HG03521 (cell line): Measurements from ENCODE around the gene C1orf116.
"Not testable (repeated sequence)": the region's sequence is repeated elsewhere in the genome, so short reads cannot be mapped to it uniquely, and the experiment has no call there.

Experiments
- ATAC-seq: cut with Tn5 transposase; IDR thresholded peaks from one replicate; pipeline ENCODE4 v1.9.1; 2021; ENCODE audit warnings: mild to moderate bottlenecking, moderate library complexity; ENCODE audit not compliant: unreplicated experiment

Gene C1orf116

DNA sequence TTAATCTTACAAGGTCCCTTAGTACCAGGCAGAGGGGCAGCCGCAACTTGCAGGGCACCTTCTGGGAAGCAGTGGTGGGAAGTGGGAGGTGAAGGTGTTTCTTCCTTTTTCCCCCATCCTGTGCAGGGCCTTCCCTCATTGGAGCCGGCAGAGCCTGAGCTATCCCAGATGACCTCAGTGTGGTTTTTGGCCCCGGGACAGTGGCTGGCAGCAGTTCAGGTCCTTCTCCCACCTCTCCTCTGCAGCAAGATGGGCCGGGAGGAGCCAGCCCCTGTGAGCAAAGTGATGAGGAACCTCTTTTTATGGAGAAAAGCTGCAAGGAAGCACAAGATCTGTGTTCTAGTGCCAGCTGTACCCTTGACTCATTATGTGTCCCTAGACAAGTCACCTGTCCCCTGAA, 27.3 kb upstream of the C1orf116 start:
- ATAC-seq = no peak

DNA sequence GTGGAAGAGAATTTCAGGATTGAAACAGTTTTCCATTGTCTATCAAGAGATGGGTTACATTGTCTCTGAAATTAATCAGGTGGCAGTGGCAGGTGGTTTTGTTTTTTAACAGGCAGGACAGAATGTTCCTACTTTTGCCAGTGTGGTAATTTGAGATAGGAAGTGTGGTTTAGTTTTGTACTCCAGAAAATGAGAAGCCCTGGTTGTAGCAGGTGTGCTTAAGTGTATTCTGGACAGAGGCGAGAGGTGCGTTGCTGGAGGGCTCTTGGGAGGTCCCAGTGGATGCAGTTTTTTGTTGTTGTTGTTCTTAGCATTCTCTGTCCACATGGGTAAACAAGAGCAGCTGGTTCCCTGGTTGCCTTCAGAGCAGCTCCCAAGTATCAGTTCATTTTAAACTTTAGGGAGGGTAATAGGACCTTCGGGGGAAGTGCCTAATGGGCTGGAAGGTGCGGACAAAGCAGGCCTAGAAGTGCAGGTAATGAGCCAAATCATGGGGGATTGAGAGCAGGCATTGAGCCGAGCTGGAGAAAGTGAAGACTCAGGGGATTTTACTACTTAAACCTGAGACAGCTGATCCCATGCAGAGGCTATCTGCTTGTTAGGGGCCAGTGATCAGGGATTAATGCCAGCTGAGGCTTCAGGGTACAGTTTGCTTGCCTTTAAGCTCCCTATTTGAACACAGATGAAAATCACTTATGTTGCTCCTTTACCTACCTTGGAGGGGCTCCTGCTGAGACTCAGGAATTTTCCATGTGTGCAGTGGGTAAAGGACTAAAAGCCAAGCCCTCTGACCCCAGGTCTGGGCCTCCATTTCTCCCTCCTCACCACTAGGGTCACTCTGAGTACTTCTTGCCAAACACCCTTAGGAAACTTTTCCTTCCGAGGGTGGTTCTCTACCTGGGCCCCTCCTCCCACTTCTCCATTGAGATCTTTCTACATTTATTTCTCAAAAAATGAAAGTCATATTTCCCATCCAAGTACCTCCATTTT, 26.6 kb upstream of the C1orf116 start:
- no peak for ATAC-seq

DNA sequence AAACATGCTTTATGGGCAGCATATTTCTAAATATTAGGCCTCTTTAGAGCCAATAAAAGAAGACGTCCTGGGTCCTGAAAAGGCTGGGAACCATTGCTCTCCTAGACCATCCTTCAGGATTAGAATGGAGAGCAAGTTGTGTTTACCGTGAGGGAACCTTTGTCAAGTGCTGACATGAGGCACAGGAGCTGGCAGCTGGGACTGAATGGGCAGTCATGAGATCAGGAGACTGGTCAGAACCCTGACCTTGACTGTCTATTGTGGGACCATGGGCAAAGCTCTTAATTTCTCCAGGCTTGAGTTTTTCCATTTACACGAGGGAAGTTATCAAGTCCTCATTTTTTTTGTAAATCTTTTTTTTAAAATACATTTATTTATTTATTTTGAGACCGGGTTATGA, 25.7 kb upstream of the C1orf116 start:
- ATAC-seq = no peak

DNA sequence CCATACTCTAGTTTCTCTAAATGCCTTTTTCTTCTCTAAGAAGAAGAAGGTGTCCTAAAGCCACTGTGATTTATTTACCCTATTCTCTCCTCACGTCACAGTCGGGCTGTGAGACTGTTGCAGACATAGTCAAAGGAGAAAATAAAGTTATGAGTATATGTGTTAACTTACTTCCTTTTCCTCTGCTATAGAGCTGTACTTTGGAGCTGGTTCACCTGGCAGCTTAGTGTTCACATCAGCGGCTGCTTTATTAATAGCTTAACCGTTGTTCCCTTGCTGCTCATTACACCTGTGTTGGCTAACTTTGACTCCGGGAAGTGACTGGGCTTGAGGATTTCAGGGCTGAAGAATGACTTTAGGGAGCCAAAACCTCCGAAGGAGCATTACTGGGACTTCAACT, 24.1 kb upstream of the C1orf116 start:
- no peak for ATAC-seq

DNA sequence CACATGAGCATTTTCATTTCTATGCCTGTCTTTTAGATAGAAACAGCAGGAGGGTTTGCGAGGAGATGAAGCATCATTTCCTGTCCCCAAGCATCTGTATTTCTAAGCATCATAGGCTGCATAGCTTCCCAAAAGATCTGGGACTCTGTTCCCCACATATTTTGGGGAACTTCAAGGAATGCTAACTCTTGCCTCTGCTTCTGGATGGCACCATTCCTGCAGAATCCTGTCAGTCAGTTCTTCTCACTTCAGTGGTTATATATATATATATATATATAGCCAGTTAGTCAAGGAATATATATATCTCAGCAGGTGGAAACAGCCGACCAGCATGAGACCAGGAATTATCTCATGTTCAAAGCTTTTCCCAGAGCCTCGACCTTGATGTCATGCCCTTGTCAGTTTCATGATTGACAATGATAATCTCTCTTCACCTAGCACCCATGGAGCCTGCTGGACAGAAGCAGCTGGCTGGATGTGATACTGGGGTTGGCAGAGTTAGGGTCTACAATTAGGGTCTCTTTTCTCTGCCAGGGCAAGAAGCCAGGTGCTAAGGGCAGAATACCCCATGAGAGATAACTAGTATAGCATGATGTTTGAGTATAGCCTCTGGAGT, 22.9 kb upstream of the C1orf116 start:
- no peak for ATAC-seq

DNA sequence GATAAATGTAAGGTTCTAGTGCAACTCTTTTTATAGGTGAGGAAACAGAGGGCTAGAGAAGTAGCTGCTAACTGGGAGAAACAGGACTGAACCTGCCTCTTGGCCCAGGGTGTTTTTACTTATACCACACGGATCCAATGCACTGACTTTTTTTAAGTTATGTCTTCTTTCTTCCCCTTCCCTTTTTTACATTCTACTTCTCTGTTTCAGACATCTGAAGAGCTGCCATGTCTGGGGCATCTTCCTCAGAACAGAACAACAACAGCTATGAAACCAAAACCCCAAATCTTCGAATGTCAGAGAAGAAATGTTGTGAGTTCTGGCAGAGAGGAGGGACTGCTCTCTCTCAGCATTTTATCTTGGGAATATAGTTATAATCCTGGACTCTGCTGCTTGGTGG, 21.9 kb upstream of the C1orf116 start:
- no peak for ATAC-seq

DNA sequence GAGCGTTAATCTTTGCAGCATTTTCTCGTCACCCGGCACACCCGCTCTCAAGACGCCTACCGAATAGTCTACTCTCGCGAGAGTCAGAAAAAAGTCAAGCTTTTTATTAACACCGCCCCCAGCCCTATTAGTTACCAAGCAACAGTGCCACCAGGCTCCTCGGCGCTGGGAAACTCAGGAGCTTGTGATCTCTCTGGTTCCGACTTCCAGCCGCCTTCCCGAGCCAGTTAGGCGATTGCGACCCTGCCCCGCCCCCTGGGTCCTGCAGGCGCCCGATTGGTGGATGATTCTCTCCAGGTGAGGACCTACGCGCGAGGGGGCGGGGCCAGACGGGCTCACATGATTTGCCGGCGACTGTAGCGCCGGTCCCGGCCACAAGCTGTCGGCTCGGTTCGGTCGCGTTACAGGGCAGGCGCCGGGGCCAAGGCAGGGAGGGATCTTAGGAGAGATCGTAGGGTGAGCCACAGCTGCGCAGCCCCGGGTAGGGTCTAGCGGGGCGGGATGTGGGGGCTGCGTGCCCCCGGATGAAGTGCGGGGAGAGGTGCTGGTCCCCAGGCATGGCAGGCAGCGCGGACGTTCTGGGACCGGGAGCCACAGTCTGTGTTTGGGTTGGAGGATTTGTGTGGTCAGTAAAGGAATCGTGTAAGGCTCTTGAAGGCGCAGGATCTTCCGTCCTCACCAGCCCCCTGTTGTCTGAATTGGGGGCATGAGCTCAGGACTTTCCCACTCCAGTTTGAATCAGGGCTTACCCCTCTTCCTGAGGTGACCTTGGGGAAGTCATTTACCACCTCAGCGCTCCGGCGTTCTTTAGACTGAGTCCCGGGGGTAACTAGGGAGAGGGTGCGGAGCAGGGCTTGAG, 20.6 kb upstream of the C1orf116 start, which contains the start of gene PFKFB2:
PFKFB2 (plus strand) TSS at position 365 of the 859 bp plus-strand sequence. CDS start 1,443 bp downstream, outside the sequence.
- ATAC-seq = peak; percentile 78

DNA sequence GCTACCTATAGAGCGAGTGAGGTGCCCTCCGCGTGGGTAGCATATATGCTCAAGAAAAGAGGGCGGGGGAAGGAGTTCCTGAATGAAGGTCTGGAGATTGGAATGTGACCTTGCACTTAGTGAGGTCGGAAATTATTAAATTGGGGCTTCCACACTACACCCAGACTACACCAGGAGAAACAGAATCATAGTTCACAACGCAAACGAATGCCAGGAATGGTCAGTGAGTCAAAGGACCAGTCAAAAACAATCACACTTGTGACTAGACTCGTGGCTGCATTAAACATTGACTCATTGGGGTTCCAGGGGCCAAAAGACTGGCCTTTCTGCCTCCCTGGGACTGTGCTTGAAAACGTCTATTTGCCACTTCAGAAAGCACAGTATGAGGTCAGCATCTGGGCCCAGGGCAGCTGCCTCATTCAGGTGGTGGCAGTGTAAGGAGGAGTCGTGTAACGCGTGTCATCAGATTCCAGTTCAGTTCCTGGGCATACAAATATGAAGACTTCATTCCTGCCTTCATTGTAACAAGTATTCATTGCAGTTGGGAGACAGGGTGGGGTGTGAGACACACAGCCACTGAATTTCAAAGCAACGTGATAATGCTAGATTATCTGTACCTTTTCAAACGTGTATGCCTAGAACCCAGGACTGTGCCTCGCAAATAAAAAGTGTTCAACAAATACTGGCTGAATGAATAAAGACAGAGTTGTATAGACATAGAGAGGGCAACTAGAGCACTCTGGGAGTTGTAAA, 18.8 kb upstream of the C1orf116 start, which contains the start of gene YOD1:
YOD1 (minus strand) TSS at position 18 of the 753 bp plus-strand sequence. CDS start 178 bp downstream, outside the sequence.
- no peak for ATAC-seq

DNA sequence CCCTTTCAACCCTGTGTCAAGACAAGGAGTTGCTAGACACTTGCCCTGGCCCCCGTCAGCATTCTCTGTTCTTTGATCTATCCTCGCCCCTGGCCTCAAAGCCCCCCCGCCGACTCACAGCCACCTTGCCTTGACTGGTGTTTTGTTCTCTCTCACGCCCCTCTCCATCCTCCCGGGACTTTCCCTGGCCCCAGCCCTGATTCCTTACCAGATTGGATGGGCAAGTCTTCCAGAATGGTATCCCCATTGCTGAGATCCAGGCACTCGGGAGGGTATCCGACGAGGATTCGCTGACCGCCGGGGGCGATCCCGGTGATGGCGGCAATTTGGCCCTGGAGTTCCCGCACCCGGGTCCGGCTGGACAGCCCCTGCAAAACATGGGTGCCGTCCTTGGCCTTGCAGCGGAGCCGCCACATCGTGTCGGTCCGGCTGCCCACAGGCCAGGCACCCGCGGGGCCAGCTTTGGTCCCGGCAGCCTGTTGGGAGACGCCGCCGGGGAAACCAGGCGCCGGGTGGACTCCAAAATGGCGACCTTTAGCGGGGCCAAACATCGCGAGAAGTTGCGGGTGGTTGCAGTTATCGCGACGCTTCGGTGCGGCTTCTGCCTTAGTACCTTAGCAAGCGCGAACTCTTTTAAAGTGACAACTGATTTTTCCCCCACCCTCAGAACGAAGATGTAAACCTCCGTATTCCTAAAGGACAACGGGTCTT, 18.1 kb upstream of the C1orf116 start:
- ATAC-seq = peak; percentile 39

DNA sequence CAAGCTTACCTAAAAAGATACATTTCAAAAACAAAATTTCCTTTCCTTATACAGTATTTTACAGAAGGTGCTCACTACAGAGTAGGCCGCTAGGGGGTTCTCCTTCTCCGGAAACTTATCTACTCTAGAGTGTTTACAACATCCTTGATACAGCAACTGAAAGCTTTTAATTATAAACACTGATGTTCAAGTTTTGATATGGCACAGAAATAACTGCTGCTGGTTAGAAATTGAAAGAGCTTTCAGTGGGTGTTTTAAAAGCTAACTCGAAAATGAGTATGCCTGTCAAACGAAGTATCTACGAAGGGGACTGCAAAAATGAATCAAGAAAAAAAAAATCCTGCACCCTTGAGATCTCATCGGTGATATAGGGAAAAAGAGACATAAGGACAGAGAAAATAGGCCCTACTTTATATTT, 17.4 kb upstream of the C1orf116 start:
- ATAC-seq = no peak

DNA sequence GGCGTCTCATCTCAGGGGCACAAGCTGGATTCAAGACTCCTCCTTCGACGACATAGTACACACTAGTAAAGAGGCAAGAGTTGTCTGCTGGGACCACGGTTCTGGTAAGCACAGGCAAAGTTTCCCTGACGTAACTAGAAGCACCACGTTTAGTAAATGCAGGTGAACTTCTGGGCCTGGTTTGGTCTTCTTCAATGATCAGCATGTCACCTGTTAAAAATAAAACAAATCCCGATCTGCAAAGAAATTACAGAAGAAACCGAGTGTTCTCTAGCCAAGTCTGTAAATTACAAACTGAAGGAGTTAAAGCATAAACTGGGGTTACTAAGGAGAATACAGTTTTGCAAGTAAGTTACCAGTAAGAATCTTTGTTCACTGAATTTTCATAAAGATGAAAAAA, 17.0 kb upstream of the C1orf116 start:
- no peak for ATAC-seq

DNA sequence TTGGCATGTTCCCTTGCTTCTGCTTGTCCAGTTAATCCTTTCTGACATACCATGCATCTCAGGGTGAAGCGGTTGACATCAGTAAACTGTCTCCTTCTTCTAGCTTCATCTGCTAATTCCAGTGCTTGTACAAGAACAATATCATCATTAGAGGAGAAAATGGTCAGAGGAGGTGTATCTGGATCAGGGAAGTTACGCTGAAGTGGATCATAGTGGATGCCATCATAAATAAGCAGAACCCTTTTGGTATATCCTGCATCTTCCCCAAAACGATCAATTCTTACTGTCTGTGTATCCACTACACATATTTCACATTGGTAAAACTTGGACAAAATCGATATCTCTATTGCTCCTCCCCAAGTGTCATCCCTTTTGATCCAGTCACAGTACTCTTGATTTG, 16.5 kb upstream of the C1orf116 start:
- no peak for ATAC-seq

DNA sequence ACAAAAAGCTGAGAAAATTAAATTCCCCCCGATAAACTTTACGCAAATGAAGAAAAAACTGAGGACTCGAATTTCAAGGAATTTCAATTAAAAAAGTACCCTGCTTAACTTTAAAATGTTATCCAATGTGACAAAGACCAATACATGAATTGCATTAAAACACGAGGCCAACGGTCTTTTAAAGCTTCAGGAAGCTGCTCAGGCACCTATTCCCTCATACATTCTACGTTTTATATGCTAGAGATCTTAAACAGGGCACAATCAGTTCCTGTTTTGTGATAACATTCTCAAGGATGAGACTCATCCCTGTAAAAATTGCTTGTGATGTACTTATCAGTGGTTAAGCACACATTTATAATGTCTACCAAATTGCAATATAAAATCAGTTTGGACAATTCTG, 15.5 kb upstream of the C1orf116 start:
- no peak for ATAC-seq

DNA sequence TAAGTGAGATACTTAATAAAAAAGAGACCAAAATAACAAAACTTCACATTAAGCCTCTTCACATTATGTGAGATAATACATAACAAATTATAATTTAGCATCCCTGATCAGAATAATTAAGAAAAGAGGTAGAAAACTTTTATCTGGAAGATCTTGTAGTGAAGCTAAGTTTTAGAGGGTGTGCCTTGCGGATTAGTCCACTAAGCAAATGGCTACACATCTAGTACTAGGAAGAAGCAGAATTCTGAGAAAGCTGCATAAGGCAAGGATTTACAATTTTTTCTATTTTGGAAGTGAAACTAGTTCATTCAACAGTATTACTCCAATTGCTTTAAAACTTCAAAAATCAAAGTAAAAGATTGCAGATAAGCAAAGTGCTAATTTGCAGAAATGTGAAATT, 14.9 kb upstream of the C1orf116 start:
- ATAC-seq = no peak

DNA sequence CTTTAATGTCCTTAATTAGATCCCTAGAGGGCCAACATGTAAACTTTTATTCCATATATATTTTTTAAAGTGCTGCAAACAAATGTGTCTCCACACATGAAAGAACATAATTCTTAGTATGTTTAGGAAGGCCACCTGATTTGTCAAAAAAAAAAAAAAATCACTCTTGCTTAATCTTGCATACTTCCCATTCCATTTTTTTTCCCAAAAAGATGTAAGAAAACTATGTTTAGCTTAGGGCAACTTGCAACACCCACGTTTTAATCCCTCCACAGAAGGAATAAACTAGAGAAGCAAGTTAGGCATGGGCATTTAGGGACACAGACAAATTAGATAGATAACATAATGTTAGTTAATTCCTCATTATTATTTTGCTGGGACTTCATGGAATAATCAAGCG, 12.9 kb upstream of the C1orf116 start:
- ATAC-seq = no peak

DNA sequence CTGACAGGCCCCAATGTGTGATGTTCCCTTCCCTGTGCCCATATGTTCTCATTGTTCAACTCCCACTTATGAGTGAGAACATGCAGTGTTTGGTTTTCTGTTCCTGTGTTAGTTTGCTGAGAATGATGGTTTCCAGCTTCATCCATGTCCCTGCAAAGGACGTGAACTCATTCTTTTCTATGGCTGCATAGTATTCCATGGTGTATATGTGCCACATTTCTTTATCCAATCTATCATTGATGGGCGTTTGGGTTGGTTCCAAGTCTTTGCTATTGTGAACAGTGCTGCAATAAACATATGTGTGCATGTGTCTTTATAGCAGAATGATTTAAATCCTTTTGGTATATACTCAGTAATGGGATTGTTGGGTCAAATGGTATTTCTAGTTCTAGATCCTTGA, 8.8 kb upstream of the C1orf116 start:
- not testable (repeated sequence) for ATAC-seq

DNA sequence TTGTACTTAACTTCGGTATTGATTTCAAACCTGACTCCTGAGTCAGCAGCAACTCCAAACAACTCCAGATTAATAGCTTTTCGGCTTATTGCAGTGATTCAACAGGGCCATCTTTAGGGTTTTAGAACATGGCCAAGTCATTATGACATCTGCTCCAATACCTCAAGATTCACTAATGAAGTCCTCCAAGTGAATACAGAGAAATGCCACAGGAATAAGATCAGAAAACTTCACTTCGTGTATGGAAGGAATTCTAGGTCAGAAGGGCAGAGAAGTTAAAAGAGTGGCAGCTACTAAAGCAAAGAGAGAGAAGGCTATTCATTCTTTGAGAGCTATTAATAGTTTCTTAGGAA, 7.6 kb upstream of the C1orf116 start:
- no peak for ATAC-seq

DNA sequence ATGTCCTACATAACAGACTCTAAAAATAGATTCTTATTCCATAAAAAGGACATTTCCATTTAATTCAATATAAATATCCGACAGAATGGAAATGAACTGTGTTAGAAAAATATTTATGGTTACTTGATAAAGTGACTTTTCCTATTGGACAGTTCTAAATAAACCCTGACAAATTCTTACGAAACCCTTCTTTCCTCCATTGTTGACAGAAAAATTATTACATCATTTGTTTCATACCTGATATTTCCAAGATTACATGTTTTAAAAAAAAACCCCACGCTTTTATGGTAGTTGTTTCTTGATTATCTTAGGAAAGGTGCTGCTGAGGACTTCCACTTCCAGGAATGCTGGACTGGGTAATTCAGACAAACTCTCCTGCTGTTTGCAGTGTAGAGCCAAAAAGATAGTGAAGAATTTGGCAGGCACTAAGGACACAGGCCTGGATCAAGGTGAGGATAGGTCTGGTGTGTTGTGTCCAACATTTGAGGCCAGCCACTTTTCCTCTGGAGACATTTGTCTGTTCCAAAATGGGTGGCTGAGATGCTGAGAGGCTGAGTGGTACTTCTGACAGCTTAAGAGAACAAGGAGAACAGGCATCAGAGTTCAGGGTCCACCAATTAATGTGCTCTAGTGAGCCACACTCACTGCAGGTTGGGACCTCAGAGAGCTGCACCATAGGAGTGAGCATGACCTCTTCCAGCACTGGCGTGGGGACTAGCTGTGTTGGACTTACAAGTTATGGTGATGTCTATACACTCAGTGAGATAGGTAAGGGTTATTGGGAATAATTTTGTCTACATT, 7.0 kb upstream of the C1orf116 start:
- ATAC-seq = no peak

DNA sequence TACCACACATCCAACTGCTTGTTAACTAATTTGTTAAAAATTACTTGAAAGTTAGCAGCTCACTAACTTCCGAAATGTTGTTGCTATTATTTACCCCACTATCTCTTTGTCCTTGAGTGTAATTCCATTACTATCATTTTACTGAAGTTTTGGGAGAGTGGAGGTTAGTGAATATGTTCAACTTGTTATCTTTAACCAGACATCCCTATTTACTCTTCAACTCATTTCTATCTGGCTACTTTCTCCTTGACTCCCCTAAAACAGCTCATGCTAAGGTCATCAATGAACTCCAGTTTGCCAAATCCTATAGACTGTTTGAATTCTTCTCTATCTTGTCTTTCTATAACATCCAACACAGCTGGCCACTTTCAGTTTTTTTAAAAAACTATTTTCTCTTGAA, 4.3 kb upstream of the C1orf116 start:
- ATAC-seq = no peak
